Measurements from ENCODE around the gene ADPRM. TPM values are rescaled to one million over a fixed set of nuclear protein-coding genes. Genes with fewer than 3 reads are reported as not detected.

ADPRM gene
- total RNA-seq, 1 experiment from 2014 or later, result 5.1 TPM

DNA sequence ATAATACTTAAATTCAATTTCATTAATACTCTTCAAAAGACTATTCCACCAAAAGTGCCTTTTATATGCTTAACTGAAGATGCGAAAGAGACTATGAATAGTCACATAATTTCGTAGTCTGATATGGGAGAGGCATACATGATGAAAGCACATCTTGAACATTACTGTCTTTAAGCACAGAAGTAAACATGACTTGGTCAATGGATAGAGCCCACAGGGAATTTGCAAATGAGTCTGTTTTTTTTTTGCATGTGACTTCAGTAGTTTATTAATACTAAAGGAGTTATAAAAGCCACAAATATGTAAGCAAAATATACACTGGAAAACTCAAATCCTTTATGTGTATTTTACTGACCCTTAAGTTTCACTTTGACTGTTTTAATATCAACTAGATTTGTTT lies 15.9 kb downstream of the ADPRM start:
- Histone ChIP-seq H2BK120ac (ENCODE audit: low read depth, low read length, poor library complexity, severe bottlenecking) (no peak overlapping the region), H3K79me2 (ENCODE audit: insufficient read depth, low read length) (no peaks in the 10 kb centered on the region), H3K27ac (ENCODE audit: insufficient read length, low read depth, low read length) (no peak overlapping the region), H3K27me3 (ENCODE audit: insufficient read depth, low read length) (no peaks in the 10 kb centered on the region), H2AK5ac (ENCODE audit: insufficient read length, low read length) (no peak overlapping the region), H3K23me2 (ENCODE audit: insufficient read length, low read depth, low read length, poor library complexity, severe bottlenecking) (no peaks in the 10 kb centered on the region), H3T11ph (ENCODE audit: low read length) (no peak overlapping the region), H4K91ac (ENCODE audit: insufficient read length, low read depth, low read length) (no peak overlapping the region), H3K4me1 (ENCODE audit: insufficient read depth, low read length) (no peaks in the 10 kb centered on the region), H3K9me3 (ENCODE audit: control insufficient read depth, low read depth, low read length) (no peaks in the 10 kb centered on the region), H4K5ac (ENCODE audit: insufficient read length, low read depth, low read length) (no peak overlapping the region), H3K4ac (ENCODE audit: low read depth, low read length) (no peak overlapping the region), H3K79me1 (ENCODE audit: insufficient read depth, low read depth, low read length, poor library complexity, severe bottlenecking) (no peaks in the 10 kb centered on the region), H3K9ac (ENCODE audit: extremely low read depth, insufficient read length, low read length) (no peak overlapping the region), H4K8ac (replicated peaks; ENCODE audit: insufficient read length, low read depth, low read length) (no peak overlapping the region), H3K18ac (ENCODE audit: insufficient read length, low read depth, low read length) (no peak overlapping the region), H2BK15ac (ENCODE audit: low read depth, low read length) (no peak overlapping the region), H3K14ac (ENCODE audit: insufficient read depth, low read length) (no peak overlapping the region), H3K56ac (ENCODE audit: insufficient read length, low read depth, low read length) (no peak overlapping the region), H2AFZ (ENCODE audit: low read length) (no peak overlapping the region), H3K4me2 (ENCODE audit: insufficient read depth, insufficient read length, low read length) (no peak overlapping the region), H2BK12ac (ENCODE audit: insufficient read length, low read depth, low read length) (no peak overlapping the region), H4K20me1 (ENCODE audit: control insufficient read depth, insufficient read depth, insufficient read length) (no peaks in the 10 kb centered on the region), H2BK20ac (ENCODE audit: low read depth, low read length, poor library complexity, severe bottlenecking) (no peak overlapping the region), H3K23ac (ENCODE audit: insufficient read length, low read depth, low read length) (no peak overlapping the region), H2BK5ac (ENCODE audit: insufficient read length, low read length) (no peak overlapping the region)
- Mint-ChIP-seq H3K27ac (no peak overlapping the region), H3K9me3 (no peaks in the 10 kb centered on the region), H3K27me3 (ENCODE audit: low read depth) (no peaks in the 10 kb centered on the region), H3K4me1 (no peaks in the 10 kb centered on the region), H3K36me3 (ENCODE audit: insufficient read depth in 1 of 3, low read depth in 3 of 3) (peaks cover 0 to 31% (median 22%) of the 10 kb centered on the region in 3 experiments; a peak in 5 of 7 replicates), H3K4me3 (no peak overlapping the region)
- no CpG with 5 or more reads among the region's 2 CpGs for WGBS (ENCODE audit: extremely low coverage, insufficient read length, low lambda C conversion rate)
- TF ChIP-seq, protein P1, sequence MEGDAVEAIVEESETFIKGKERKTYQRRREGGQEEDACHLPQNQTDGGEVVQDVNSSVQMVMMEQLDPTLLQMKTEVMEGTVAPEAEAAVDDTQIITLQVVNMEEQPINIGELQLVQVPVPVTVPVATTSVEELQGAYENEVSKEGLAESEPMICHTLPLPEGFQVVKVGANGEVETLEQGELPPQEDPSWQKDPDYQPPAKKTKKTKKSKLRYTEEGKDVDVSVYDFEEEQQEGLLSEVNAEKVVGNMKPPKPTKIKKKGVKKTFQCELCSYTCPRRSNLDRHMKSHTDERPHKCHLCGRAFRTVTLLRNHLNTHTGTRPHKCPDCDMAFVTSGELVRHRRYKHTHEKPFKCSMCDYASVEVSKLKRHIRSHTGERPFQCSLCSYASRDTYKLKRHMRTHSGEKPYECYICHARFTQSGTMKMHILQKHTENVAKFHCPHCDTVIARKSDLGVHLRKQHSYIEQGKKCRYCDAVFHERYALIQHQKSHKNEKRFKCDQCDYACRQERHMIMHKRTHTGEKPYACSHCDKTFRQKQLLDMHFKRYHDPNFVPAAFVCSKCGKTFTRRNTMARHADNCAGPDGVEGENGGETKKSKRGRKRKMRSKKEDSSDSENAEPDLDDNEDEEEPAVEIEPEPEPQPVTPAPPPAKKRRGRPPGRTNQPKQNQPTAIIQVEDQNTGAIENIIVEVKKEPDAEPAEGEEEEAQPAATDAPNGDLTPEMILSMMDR (conservative IDR thresholded peaks at IDR 0.05), result no peak
- no peak for DNase-seq
